Parathyroid adenoma (tissue), 2 donors: ENCODE data around the gene IFNGR1.
"Not testable (repeated sequence)": the region's sequence is repeated elsewhere in the genome, so short reads cannot be mapped to it uniquely, and the experiment has no call there.

ENCODE experiments used
- H2AFZ ChIP-seq: fragments of 300-600 bp; sonication (generic); one replicate; pipeline ENCODE4 v1.7.0; 2017; ENCODE audit warnings: antibody characterized with exemption, mild to moderate bottlenecking
- H3K27ac ChIP-seq: fragments of 300-600 bp; sonication (generic); one replicate; pipeline ENCODE4 v1.7.0; 2017
- H3K27me3 ChIP-seq: fragments of 300-600 bp; sonication (generic); one replicate; pipeline ENCODE4 v1.7.0; 2017; ENCODE audit warnings: low read length; ENCODE audit not compliant: control insufficient read depth, insufficient read depth
- H3K36me3 ChIP-seq: fragments of 300-600 bp; sonication (generic); one replicate; pipeline ENCODE4 v1.7.0; 2017; ENCODE audit warnings: low read length; ENCODE audit not compliant: control insufficient read depth, insufficient read depth
- H3K4me1 ChIP-seq: fragments of 300-600 bp; sonication (generic); one replicate; pipeline ENCODE4 v1.7.0; 2017; ENCODE audit warnings: control low read depth
- H3K4me2 ChIP-seq: fragments of 300-600 bp; sonication (generic); one replicate; pipeline ENCODE4 v1.7.0; 2017; ENCODE audit warnings: low read length
- H3K4me3 ChIP-seq: fragments of 300-600 bp; sonication (generic); one replicate; pipeline ENCODE4 v1.7.0; 2017; ENCODE audit warnings: low read depth, low read length
- H3K79me2 ChIP-seq: fragments of 300-600 bp; sonication (generic); one replicate; pipeline ENCODE4 v1.7.0; 2017; ENCODE audit warnings: control low read depth
- H3K9ac ChIP-seq: fragments of 300-600 bp; sonication (generic); one replicate; pipeline ENCODE4 v1.7.0; 2017; ENCODE audit warnings: mild to moderate bottlenecking
- H3K9me3 ChIP-seq: fragments of 300-600 bp; sonication (generic); one replicate; pipeline ENCODE4 v1.7.0; 2017; ENCODE audit warnings: low read length; ENCODE audit not compliant: control insufficient read depth
- CTCF ChIP-seq: fragments of 300-600 bp; sonication (generic); IDR thresholded peaks from one replicate; pipeline ENCODE4 v1.7.0; 2017; ENCODE audit warnings: antibody characterized with exemption, mild to moderate bottlenecking
- donor health status: primary hyperparathyroidism.

The IFNGR1 gene

GRCh38 chr6:137216106-137216505 is 3.1 kb downstream of the IFNGR1 start:
- Histone ChIP-seq H3K27me3 (no peaks in the 10 kb centered on the region), H3K36me3 (no peaks in the 10 kb centered on the region), H3K4me1 (peaks cover 24% of the 10 kb centered on the region), H3K9me3 (no peaks in the 10 kb centered on the region), H3K4me2 (peak overlapping the region; percentile 67), H3K4me3 (no peak overlapping the region), H2AFZ (no peak overlapping the region), H3K27ac (no peak overlapping the region), H3K9ac (no peak overlapping the region), H3K79me2 (peaks cover 46% of the 10 kb centered on the region)
- TF ChIP-seq CTCF, result no peak

GRCh38 chr6:137215630-137216029 is 3.6 kb downstream of the IFNGR1 start:
- H3K4me2 ChIP-seq, H3K36me3 ChIP-seq, H3K9ac ChIP-seq, H3K4me3 ChIP-seq, H3K27ac ChIP-seq, H3K9me3 ChIP-seq, H3K27me3 ChIP-seq, H2AFZ ChIP-seq: not testable (repeated sequence)
- peaks cover 25% of the 10 kb centered on the region for H3K4me1 ChIP-seq
- H3K79me2 ChIP-seq, result peaks cover 41% of the 10 kb centered on the region

GRCh38 chr6:137214931-137215330 is 4.3 kb downstream of the IFNGR1 start:
- H3K4me2 ChIP-seq, result no peak overlapping the region
- H3K4me3 ChIP-seq, result no peak overlapping the region
- no peaks in the 10 kb centered on the region for H3K27me3 ChIP-seq
- TF ChIP-seq CTCF, result no peak
- no peak overlapping the region for H3K9ac ChIP-seq
- H3K9me3 ChIP-seq, result no peaks in the 10 kb centered on the region
- no peak overlapping the region for H2AFZ ChIP-seq
- H3K36me3 ChIP-seq, result no peaks in the 10 kb centered on the region
- no peak overlapping the region for H3K27ac ChIP-seq
- H3K4me1 ChIP-seq, result peaks cover 22% of the 10 kb centered on the region
- peaks cover 36% of the 10 kb centered on the region for H3K79me2 ChIP-seq

GRCh38 chr6:137213813-137214212 is 5.4 kb downstream of the IFNGR1 start:
- Histone ChIP-seq H2AFZ (no peak overlapping the region), H3K9ac (no peak overlapping the region), H3K9me3 (no peaks in the 10 kb centered on the region), H3K4me1 (peaks cover 18% of the 10 kb centered on the region), H3K4me3 (no peak overlapping the region), H3K27me3 (no peaks in the 10 kb centered on the region), H3K4me2 (peak overlapping the region; percentile 16), H3K27ac (no peak overlapping the region), H3K79me2 (peaks cover 28% of the 10 kb centered on the region), H3K36me3 (no peaks in the 10 kb centered on the region)
- TF ChIP-seq CTCF, result no peak

GRCh38 chr6:137213331-137213740 is 5.8 kb downstream of the IFNGR1 start:
- Histone ChIP-seq H3K9me3 (no peaks in the 10 kb centered on the region), H3K27ac (no peak overlapping the region), H2AFZ (no peak overlapping the region), H3K36me3 (no peaks in the 10 kb centered on the region), H3K4me2 (peak overlapping the region; percentile 16), H3K4me3 (no peak overlapping the region), H3K27me3 (no peaks in the 10 kb centered on the region), H3K9ac (no peak overlapping the region), H3K79me2 (peaks cover 23% of the 10 kb centered on the region), H3K4me1 (peaks cover 18% of the 10 kb centered on the region)
- TF ChIP-seq CTCF, result no peak
